ENCODE measurements around the gene TMEM88.

DNA sequence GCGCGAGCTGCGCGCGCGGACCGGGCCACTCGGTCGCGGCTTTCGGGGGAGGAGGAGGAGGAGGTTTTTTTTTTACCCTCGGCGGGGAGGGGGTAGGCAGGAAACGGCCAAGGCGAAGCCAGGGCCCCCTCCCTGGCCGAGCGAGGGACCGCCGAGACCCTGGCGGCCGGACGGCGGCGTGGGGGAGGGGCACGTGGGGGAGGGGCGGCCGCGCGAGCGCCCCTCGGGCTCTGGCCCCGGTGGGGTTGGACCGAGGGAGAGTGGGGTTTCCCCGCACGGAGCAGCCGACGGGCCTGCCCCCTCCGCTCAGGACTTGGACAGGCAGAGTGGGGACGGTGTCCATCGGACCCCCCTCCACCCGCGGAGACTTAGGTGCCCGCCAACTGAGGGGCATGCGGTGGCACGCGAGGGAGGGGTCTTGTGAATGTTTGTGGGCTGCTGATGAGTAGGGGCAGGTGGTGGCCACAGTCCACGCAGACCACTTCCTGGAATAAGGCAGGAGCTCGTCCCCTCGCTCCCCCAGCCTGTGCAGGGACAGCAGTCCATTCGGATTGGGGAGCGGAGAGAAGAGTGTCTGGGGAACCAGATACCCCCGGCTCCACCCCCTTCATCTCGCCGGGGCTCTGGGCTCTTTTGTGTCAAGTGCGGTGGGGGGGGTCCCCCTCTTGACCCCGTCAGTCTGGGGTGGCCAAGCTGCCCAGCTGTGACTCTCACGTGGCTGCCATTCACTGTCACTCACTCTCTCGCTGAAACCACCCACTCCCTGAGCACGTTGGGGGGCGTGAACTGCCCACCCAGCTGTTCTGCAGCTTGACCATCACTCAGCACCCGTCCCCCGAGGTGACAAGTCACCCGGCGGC lies 30.7 kb downstream of the TMEM88 start:
- TF ChIP-seq POLR2A (IDR thresholded peaks at IDR 0.05) (no peak), POLR2AphosphoS5 (IDR thresholded peaks at IDR 0.05; ENCODE audit: insufficient read depth in 1 of 2, low read depth in 1 of 2) (peak in 1 of 2 donors; percentile 79)
- TF ChIP-seq, protein P1, sequence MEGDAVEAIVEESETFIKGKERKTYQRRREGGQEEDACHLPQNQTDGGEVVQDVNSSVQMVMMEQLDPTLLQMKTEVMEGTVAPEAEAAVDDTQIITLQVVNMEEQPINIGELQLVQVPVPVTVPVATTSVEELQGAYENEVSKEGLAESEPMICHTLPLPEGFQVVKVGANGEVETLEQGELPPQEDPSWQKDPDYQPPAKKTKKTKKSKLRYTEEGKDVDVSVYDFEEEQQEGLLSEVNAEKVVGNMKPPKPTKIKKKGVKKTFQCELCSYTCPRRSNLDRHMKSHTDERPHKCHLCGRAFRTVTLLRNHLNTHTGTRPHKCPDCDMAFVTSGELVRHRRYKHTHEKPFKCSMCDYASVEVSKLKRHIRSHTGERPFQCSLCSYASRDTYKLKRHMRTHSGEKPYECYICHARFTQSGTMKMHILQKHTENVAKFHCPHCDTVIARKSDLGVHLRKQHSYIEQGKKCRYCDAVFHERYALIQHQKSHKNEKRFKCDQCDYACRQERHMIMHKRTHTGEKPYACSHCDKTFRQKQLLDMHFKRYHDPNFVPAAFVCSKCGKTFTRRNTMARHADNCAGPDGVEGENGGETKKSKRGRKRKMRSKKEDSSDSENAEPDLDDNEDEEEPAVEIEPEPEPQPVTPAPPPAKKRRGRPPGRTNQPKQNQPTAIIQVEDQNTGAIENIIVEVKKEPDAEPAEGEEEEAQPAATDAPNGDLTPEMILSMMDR (IDR thresholded peaks at IDR 0.05) = no peak
